Left cardiac atrium (tissue), 4 donors: ENCODE data around the gene ATP5MG. TPM values are rescaled to one million over a fixed set of nuclear protein-coding genes. Genes with fewer than 3 reads are reported as not detected.
"Not testable (repeated sequence)": the region's sequence is repeated elsewhere in the genome, so short reads cannot be mapped to it uniquely, and the experiment has no call there.

Source experiments
- ATAC-seq, 2 donors: fragments of 200-7000 bp; cut with Tn5 transposase; one replicate each; pipeline ENCODE4 v1.9.1; 2020; ENCODE audit warnings: mild to moderate bottlenecking in 2 of 2, moderate library complexity in 2 of 2
- DNase-seq: peaks from one replicate; pipeline ENCODE4 v3.0.0-alpha.2; 2020
- intact Hi-C, 2 donors: fragments of 100-400 bp; cut with DNase I; formaldehyde crosslinking; loops; one replicate each; pipeline versions ENCODE4 v1.14.1 to v1.15.1; 2022 to 2023
- total RNA-seq, 2 donors: library from RNA; stranded (reverse); fragmentation: NEBNext Ultra II Directional; extraction: Animal tissue kit (Norgen Biotek cat#: 25700); gene quantifications; one replicate each; pipeline ENCODE4 v1.2.1, GENCODE V29; 2021
- donor health status: DM: no; HTN: yes; CAD: no.
- donor health status: DM: no; HTN: yes; CAD: no; lungs with severe emphysema.
- donor health status: DM: yes; HTN: yes; CAD: no.
- donor health status: Dilated cardiomyopathy.

The ATP5MG gene
- total RNA-seq, 2 donors from 2014 or later = 567 to 582 TPM

DNA sequence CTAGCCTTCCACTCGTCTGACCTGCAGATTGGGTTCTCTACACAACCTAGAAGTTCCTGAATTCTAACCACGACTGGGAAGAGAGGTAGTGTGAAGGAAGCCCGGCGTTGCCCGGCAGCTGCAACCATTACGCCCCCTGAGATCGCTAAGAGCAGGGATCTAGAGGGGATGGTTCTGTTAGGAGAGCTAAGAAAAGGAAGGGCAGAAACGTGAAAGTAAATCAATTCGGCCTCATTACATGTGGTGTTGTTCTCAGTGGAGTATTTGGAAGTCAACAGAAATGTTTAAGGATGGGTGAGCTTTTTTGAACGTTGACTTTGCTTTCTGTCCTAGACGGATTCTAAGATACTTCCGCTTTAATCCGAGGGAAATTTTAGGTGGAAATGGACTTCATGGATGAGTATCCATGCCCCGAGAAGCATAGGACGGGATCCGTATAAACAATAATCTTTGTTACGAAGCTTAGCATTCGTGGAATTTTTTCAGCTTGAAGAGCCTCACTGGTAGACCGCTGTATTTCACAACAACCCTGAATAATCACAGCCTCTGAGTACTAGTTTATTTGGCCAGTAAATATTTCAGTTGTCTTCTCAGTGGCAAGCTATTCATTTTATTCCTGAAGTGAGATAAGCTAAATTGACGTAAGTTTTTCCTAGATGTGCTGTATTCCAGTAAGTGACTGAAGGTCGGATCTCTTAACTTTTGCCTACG lies 629 bp downstream of the ATP5MG start:
- intact Hi-C loops = loop anchor here (5.0 kb wide), 2 partner anchors 35 to 85 kb away; partner anchors contain the start of gene KMT2A (in 1 of the 2)
- DNase-seq (no peak), ATAC-seq (peak; percentile 25 to 54)

DNA sequence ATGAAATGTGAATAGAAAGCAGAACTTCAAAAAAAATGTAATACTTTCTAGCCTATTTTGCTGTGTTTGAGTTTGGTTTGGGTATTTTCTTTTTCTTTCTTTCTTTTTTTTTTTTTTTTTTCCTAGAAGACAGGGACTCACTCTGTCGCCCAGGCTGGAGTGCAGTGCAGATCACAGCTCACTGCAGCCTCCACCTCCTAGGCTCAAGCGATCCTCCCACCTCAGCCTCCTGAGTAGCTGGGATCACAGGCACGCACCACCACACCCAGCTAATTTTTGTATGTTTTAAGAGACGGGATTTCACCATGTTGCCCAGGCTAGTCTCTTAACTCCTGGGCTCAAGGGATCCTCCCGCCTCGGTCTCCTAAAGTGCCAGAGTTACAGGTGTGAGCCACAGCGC lies 1.2 kb downstream of the ATP5MG start:
- DNase-seq, ATAC-seq: not testable (repeated sequence)
- intact Hi-C loops = loop anchor here (5.0 kb wide), 2 partner anchors 35 to 85 kb away; partner anchors contain the start of gene KMT2A (in 1 of the 2)

DNA sequence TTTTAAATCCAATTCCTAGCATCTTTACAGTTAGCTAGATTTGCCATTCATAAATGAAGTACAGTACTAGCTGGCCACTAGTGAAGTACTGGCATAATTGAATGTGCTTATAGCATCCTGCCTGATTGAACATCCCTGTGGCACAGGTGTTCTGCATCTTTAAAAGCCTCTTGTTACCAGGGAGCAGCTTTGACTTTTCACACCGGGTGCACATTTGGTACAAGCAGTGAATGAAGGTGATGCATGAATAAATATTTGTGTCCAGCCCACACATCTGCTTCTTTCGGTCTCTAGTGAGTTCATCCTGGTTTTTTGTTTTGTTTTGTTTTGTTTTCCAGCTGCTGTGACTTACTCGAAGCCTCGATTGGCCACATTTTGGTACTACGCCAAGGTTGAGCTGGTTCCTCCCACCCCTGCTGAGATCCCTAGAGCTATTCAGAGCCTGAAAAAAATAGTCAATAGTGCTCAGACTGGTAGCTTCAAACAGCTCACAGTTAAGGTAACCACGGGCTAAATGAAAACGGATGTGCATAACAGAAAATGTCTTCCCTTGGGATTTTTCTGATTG lies 5.3 kb downstream of the ATP5MG start:
- intact Hi-C loops = no loop called here
- no peak for ATAC-seq
- no peak for DNase-seq

DNA sequence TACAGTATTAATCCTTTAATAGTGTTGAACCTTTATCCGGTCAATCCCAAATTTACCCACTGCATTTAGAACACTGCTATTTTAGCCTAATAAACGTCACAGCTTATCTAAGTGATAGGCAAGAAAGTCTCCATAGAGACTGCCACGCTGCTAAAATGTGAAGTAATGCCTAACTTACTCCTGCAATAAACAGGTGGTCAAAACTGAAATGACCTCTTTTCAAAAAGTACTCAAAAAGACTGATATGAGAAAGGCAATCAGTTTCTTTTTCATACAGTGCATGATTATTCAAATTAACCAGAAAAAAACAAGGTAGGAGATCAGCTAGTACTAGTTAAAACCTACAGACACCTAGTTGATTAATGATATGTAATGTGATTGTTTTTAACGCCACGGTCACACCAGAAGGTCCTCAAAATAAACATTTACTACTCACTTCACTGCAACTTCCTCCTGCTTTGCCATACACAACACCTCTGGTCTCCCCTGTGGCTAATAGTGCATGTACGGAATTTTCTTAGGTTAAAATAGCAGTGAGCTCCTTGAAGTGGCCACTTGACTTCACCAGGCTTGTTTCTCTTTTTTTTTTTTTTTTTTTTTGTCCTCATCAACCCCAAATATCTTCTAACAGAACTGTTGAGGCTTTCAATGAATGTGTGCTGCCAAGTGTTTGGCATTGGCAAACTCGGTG lies 8.8 kb downstream of the ATP5MG start:
- intact Hi-C loops = no loop called here
- ATAC-seq (no peak), DNase-seq (no peak)

DNA sequence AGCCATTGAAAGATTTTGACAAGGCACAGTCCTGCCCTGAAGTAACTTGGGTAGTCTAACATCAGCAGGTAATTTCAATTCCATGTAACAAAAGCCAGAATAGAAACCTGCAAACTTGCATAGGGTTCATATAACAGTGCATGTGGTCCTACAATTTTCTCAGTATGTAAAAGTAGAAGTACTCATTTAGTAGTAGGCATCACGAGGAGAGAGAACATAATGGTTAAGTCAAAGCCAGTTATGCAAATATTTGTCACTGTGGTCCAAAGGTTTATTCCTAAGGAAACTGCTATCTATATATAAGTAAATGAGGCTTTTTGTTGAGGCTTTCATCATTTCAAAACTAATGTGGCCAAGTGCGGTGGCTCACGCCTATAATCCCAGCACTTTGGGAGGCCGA lies 10.1 kb downstream of the ATP5MG start:
- no peak for ATAC-seq
- intact Hi-C loops = no loop called here
- DNase-seq = no peak

DNA sequence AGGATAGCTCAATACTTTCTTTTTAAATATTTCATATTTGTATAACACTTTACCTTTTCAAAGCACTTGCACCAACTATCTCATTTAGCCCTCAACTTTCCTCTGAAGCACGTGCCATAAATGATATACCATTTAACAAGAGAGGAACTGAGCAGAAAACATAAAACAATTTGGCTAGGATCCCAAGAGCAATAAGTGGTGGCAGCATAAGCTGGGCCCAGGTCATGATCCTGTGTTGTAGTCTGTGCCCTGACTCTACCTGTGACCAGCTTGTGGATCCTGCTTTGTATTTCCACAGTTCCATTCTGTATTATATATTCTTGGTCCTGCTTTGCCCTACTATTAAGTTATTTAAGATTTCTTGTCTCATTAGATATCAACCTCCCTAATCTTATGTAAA lies 11.5 kb downstream of the ATP5MG start:
- intact Hi-C loops = no loop called here
- ATAC-seq (no peak), DNase-seq (no peak)

DNA sequence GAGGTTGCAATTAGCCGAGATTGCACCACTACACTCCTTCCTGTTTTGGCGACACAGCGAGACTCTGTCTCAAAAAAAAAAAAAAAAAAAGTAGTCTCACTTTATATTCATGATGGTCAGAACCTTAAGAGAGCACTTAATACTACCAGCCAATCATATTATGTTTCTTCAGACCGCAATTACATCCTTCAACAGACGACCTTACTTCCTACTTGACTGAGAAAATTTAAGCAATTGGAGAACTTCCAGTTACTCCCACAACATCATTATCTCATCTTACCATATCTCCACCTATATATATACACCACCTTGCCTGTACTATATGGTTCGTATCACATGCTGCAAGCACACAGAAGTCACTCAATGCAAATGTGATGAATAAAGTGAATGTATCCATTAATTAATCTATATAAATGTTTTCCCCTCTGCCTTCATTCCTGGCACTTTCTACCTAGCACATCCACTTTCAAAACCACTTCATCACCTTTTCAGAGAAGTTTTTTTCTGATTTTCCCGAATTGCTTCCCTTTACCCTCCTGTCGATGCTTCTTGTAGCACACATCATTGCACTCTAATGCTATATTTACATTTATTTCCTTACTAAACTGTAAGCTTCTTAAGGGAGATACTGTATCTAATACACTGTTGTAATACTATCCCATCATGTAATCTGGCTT lies 13.8 kb downstream of the ATP5MG start:
- no peak for ATAC-seq
- DNase-seq = no peak
- intact Hi-C loops = no loop called here

DNA sequence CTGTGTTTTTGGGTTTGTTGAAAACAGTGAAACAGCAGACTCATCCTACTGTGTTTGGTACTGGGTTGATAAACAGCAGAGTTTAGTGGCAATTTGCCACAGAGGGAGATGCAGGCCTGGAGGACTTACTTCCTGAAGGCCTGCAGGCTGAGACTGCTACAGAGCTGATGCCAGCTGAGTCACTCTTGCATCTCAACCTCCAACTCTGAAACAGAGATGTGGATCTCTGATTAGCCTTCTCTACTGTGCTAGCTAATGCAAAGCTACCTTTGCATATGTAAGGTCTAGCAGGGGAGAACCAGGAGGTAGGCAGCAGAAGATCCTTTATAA lies 14.3 kb downstream of the ATP5MG start:
- ATAC-seq = peak; percentile 72 to 89
- no peak for DNase-seq
- intact Hi-C loops = no loop called here

DNA sequence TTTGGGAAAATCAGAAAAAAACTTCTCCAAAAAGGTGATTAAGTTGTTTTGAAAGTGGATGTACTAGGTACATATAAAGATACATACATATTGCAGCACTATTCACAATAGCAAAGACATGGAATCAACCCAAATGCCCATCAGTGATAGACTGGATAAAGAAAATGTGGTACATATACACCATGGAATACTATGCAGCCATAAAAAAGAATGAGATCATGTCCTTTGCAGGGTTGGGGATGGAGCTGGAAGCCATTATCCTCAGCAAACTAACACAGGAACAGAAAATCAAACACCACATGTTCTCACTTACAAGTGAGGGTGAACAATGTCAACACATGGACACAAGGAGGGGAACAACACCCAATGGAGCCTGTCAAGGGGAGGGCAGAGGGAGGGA lies 15.5 kb downstream of the ATP5MG start:
- DNase-seq, ATAC-seq, intact Hi-C loops: not testable (repeated sequence)

DNA sequence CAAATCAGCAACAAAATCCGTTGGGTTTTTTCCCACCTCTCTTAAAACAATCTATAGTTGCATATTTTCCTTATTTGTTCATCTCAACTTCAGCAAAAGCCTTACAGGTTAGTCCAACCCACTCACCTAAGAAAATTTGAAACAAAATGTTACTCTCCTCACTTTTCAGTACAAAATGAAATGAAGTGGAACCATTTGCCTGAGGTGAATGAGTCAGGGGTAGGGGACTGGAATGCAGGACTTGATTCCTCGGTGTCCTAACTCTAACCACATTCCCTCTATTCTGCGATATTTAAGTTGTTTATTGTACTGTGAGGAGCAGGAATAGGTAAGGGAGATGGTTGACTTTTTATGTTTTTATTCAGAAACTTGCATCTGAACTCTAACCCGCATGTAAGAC lies 16.4 kb downstream of the ATP5MG start:
- no peak for ATAC-seq
- intact Hi-C loops = no loop called here
- no peak for DNase-seq

DNA sequence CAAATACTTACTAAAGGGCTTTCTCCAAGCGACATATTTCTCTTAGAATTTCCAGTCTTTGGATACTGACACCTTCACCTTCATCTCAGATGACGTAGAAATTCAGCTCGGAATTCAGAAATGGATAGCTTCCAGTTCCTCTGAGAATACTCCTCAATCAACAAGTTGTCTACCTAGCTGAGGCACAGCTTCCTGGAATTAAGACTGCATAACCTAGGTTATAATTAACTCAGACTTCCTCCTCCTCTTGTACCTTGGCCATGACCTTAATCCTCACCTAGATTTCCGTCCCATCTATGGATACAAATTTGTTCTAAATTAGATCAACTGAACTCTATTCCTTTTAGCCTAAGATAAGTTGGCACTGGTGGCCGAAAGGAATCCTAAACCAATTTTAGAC lies 17.4 kb downstream of the ATP5MG start:
- ATAC-seq (peak in 1 of 2 donors; percentile 52), DNase-seq (no peak)
- intact Hi-C loops = no loop called here

DNA sequence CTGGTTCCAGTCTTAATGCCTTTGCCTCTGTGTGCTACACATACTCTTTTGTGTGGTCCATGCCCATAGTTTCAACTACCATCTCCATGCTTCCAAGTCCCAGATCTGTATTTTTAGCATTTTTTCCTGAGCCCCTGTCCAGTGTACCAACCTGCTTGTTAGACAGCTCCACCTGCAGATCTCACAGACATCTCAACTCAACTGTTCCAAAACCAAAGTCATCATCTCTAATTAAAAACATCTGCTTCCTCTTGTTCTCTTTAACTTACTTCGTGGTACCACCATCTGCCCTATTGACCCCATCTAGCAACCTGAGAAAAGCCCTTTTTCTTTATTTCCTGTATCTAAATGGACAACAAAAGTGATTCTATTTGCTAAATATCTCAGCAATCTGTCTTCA lies 26.3 kb downstream of the ATP5MG start:
- intact Hi-C loops = no loop called here
- ATAC-seq (no peak), DNase-seq (no peak)

DNA sequence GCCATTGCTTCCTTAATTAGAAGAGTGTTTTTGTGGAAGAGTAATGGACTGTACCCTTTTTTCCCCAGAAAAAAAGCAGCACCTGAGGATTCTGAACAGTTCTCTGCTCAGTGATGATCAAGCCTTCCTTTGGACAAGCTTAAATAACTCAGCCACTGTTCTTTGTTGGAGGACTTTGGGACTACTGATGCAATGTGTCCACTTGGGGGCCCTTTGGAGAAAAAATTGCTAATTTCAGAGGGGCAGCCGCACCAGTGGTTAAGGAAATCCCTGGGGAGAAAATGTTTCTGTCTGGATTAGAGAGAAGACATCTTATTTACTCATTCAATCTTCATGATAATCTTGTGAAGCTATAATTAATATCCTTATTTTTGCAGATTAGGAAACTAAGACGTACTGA lies 29.6 kb downstream of the ATP5MG start:
- intact Hi-C loops = no loop called here
- no peak for DNase-seq
- ATAC-seq = no peak

DNA sequence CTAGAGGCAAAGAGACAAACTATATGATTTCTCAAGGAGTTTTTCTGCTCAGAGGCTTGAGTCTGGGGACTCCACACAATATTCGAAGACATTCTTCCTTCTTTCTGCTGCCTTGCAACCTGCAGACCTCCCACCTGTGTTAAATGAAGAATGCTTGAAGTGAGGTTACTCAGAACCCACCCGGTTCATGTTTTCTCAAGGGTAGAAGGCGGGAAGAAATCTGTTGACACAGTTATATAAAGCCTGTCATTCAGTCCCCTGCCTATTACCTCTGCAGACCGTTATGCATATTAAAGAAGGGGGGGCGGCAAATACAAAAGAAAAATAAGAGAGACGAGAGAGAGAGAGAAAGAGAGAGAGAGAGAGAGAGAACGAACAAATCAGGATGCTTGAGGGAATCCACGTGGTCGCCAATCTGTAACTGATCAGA lies 32.7 kb downstream of the ATP5MG start:
- ATAC-seq (no peak), DNase-seq (no peak)
- intact Hi-C loops = no loop called here

DNA sequence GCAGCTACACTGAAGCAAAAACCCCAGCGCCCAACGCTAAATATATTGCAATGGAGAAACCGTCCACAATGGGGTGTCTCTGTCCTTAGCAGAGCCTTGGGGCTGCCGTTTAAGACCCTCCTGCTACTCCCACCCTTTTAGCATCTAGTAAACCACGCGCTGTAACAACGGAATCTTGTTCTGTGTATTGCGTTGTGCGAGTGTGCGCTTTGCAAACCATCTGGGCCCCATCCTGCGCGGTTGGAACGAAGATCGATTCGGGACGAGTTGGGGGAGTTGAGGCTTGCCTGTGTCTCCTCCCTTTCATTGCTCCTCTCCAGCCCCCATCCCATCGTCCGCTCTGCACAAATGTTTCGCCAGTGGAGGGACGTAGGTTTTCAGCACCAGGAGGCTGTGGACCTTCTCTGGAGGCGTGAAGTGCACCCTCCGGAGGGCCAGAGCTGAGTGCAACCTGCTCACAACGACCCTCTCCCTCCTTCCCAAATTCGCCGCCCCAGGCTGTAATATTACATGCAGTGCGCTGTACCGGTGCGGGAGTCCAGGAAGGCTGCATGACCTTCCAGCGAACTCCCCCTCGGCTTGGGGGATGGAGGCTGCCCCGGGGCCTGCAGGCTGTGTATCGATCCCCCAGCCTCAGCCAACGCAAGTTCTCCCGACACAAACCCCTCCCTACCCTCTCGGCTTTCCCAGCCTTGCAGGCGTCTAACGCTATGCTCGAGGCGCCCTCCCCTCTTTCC lies 33.3 kb downstream of the ATP5MG start:
- intact Hi-C loops = loop anchor here in 1 of 2 donors (5.0 kb wide), 1 partner anchor 32 kb away; the partner anchor contains the start of gene ATP5MG
- ATAC-seq = peak in 1 of 2 donors; percentile 3
- DNase-seq = no peak

DNA sequence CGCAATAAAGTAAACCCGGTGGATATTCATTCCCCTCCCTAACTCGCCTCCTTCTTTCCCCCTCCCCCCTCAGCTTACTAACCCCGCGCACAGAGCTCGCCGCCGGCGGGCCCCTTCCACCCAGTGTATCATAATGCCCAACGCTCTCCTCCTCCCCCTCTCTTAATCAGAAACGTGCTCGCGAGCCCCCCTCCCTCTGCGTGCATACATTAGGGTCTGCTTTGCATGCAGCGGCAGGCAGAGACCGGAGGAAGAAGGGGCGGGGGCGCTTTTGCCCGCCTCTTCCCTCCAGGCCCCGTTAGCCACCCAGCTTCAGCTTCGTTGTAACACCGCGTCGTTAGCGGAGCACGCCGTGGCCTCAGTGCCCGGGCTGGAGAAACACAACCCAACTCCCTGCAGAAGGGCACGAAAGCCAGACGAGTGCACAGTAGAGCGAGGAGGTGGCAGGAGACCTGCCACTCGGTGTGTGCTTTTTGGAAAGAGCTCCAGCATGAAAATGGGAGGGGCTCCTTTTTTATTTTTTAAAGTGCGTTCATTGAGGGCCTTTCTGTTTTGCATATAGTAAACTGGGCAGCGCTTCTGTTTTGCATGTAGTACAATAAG lies 34.0 kb downstream of the ATP5MG start:
- DNase-seq (peak; percentile 56), ATAC-seq (peak; percentile 23 to 33)
- intact Hi-C loops = loop anchor here in 1 of 2 donors (5.0 kb wide), 1 partner anchor 33 kb away; the partner anchor contains the start of gene ATP5MG

DNA sequence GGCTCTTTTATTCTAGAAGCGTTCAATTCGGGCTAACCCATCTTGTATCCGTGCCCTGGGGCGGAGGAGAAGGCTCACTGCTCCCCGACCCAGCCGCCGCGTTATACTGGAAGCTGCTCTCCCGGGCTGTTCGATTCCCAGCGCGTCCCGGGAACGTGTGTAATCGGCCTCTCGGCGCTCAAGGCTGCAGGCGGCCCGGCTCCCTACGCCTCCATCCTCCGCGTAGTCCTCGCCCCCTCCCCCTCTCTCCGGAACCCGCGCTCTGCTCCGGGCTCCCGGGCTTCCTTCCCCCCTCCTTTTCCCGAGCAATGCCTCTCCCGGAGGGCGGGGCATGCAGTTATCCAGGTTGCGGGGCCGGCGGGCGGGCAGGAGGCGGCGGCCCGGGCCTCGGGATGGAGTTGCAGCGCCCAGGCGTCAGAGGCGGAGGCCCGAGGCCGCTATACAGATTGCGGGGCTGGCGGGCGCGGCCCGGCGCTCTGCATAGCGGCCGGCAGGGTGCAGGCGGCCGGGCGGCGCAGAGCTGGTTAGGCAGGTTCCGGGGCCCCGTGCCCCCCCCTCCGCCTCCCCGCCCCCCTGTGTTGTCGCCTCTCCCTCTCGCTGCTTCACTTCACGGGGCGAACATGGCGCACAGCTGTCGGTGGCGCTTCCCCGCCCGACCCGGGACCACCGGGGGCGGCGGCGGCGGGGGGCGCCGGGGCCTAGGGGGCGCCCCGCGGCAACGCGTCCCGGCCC lies 34.7 kb downstream of the ATP5MG start, which contains the start of gene KMT2A:
KMT2A (plus strand) TSS at position 600 of the 732 bp plus-strand sequence; CDS start at position 621, 21 bp downstream.
- DNase-seq (peak; percentile 98), ATAC-seq (peak; percentile 89 to 90)
- intact Hi-C loops = loop anchor here in 1 of 2 donors (5.0 kb wide), 1 partner anchor 34 kb away; the partner anchor contains the start of gene ATP5MG
